ENCODE measurements around the gene ACTN4.

DNA sequence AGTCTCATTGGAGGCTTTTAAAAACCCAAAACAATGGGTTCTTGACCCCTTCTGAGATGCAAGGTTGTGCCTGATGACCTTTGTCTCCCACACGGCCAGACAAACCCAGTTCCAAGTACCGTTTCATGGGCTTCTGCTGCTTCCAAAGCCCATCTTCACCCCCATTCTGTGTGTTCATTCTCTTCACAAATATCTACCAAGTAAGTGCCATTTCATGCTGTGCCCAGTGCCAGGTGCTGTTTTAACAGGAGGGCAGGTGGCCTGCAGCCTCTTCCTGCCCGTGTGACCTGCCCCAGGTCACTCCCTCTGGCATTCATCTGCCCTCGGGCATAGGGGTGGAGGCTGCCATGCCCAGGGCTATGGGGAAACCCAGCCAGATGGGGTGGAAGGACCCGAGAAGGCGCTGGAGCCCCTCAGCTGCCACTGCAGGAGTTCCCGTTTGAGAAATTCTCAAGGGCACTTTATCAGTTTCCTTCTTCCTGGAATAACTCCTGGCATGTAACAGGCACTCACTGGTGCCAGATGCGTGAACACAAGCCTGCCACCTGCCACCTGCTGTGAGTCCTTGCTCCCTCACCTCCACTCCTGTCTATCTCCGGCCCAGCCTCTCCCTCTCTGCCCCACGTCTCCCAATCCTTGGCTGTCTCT is 84.3 kb downstream of the ACTN4 start:
- TF ChIP-seq, protein P1, sequence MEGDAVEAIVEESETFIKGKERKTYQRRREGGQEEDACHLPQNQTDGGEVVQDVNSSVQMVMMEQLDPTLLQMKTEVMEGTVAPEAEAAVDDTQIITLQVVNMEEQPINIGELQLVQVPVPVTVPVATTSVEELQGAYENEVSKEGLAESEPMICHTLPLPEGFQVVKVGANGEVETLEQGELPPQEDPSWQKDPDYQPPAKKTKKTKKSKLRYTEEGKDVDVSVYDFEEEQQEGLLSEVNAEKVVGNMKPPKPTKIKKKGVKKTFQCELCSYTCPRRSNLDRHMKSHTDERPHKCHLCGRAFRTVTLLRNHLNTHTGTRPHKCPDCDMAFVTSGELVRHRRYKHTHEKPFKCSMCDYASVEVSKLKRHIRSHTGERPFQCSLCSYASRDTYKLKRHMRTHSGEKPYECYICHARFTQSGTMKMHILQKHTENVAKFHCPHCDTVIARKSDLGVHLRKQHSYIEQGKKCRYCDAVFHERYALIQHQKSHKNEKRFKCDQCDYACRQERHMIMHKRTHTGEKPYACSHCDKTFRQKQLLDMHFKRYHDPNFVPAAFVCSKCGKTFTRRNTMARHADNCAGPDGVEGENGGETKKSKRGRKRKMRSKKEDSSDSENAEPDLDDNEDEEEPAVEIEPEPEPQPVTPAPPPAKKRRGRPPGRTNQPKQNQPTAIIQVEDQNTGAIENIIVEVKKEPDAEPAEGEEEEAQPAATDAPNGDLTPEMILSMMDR (IDR thresholded peaks at IDR 0.05): no peak
- no peak for TF ChIP-seq POLR2A (IDR thresholded peaks at IDR 0.05)
